ENCODE measurements around the gene SLC25A23.

DNA sequence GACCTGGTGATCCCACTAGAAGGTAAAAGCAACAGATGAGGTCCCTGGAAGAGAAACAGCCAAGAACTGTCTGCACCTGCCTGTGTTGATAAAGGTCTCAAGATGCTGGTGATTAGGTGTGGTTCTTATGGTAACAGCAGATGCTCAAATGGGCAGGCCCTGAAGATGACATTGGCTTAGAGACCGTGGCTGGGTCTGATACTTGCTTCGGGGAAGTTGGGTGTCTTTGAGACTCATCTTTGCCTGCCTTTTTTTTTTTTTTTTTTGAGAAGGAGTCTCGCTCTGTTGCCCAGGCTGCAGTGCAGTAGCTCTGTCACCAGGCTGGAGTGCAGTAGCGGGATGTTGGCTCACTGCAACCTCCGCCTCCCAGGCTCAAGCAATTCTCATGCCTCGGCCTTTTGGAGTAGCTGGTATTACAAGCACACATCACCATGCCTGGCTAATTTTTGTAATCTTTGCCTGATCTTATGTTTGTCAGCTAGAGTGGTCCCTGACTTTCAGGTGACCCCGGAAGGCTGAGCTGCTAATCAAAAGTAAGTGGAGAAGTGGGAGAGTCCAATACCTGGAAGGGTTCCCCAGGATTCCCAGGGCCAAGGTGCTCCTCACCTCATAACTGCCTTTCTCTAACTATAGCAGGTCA, 7.9 kb downstream of the SLC25A23 start:
- TF ChIP-seq, protein P1, sequence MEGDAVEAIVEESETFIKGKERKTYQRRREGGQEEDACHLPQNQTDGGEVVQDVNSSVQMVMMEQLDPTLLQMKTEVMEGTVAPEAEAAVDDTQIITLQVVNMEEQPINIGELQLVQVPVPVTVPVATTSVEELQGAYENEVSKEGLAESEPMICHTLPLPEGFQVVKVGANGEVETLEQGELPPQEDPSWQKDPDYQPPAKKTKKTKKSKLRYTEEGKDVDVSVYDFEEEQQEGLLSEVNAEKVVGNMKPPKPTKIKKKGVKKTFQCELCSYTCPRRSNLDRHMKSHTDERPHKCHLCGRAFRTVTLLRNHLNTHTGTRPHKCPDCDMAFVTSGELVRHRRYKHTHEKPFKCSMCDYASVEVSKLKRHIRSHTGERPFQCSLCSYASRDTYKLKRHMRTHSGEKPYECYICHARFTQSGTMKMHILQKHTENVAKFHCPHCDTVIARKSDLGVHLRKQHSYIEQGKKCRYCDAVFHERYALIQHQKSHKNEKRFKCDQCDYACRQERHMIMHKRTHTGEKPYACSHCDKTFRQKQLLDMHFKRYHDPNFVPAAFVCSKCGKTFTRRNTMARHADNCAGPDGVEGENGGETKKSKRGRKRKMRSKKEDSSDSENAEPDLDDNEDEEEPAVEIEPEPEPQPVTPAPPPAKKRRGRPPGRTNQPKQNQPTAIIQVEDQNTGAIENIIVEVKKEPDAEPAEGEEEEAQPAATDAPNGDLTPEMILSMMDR (IDR thresholded peaks at IDR 0.05), result no peak
- TF ChIP-seq POLR2AphosphoS5 (IDR thresholded peaks at IDR 0.05; ENCODE audit: low read depth, low read length), result no peak
- no peak for TF ChIP-seq SIN3A (IDR thresholded peaks at IDR 0.05; ENCODE audit: borderline replicate concordance, low read depth, low read length)
- TF ChIP-seq FOXJ3 (CRISPR knock-in tag; IDR thresholded peaks at IDR 0.05), result no peak
- TF ChIP-seq, protein P2, sequence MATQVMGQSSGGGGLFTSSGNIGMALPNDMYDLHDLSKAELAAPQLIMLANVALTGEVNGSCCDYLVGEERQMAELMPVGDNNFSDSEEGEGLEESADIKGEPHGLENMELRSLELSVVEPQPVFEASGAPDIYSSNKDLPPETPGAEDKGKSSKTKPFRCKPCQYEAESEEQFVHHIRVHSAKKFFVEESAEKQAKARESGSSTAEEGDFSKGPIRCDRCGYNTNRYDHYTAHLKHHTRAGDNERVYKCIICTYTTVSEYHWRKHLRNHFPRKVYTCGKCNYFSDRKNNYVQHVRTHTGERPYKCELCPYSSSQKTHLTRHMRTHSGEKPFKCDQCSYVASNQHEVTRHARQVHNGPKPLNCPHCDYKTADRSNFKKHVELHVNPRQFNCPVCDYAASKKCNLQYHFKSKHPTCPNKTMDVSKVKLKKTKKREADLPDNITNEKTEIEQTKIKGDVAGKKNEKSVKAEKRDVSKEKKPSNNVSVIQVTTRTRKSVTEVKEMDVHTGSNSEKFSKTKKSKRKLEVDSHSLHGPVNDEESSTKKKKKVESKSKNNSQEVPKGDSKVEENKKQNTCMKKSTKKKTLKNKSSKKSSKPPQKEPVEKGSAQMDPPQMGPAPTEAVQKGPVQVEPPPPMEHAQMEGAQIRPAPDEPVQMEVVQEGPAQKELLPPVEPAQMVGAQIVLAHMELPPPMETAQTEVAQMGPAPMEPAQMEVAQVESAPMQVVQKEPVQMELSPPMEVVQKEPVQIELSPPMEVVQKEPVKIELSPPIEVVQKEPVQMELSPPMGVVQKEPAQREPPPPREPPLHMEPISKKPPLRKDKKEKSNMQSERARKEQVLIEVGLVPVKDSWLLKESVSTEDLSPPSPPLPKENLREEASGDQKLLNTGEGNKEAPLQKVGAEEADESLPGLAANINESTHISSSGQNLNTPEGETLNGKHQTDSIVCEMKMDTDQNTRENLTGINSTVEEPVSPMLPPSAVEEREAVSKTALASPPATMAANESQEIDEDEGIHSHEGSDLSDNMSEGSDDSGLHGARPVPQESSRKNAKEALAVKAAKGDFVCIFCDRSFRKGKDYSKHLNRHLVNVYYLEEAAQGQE (IDR thresholded peaks at IDR 0.05; ENCODE audit: low read depth, low read length), result no peak
- no peak for TF ChIP-seq EZH2phosphoT487 (IDR thresholded peaks at IDR 0.05; ENCODE audit: borderline replicate concordance, low read depth)
- no peak for TF ChIP-seq RCOR1 (IDR thresholded peaks at IDR 0.05; ENCODE audit: low read length)
